Hippocampal formation (tissue), 2 donors: Measurements from ENCODE around the gene PARP12.

Experiments used
- DNase-seq, 2 donors: peaks; one replicate each; lab custom pipeline; 2025; lab: John Stamatoyannopoulos, UW

Gene PARP12

GRCh38 chr7:140035400-140036223, 27.1 kb downstream of the PARP12 start:
- DNase-seq, result no peak

GRCh38 chr7:140034421-140034820, 28.3 kb downstream of the PARP12 start:
- no peak for DNase-seq

DNA sequence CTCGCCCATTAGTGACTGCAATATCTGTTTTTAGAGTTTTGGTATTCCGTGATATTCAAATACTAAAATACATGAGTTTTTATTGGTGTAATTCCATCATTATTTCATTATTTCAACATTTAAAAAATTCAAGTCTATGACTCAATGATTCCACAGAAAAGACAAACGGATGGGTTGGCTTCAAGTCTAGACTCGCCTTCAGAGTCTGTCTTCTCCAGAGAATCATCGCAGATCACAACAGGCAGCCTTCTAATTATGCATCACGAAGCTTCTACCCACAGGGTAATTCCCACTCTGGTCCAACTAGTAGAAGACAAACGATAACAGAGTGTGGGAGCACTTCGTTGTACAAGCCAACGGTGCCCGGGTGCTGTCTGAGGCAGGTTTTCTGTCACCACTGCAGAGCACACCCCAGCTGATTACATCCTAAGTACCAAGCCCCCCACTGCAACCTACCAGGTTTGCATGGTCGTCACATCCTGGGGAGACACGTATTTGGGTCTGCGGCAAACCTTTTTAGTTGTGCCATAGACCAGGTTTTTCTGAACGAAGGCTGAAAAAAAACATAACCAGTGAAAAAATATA, 28.9 kb downstream of the PARP12 start:
- DNase-seq, result no peak

DNA sequence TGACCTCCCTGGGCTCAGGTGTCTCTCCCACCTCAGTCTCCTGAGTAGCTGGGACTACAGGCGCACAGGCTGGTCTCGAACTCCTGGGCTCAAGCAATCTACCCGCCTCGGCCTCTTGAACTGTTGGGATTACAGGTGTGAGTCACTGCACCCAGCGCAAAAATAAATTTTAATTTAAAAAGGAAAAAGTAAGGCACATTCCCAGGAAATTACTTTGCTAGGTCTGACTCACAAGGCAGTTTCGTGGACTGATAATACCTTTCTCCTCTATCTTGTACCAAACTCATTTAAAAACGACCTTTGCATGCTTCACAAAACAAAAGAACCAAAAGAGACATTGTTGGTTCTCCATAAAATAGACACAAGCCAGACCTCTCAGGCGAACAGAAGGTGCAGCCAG, 29.7 kb downstream of the PARP12 start:
- DNase-seq, result no peak

DNA sequence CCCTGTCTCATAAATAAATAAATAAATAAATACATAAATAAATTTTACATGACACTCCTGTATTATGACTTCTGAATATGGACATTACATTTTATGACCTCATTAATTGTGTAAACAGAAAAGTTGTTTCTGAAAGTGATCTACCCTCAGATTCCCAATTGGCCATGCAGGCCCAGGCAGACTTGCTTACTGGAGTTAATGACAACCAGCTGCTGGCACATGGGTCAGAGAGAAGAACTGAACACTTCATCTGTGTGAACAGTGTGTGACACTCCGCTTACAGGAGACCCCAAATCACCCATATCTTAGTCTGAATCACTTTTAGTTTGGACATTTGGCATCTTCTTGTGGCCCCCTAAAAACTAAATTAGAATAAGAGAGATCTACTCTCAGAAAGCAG, 31.4 kb downstream of the PARP12 start:
- DNase-seq, result no peak

DNA sequence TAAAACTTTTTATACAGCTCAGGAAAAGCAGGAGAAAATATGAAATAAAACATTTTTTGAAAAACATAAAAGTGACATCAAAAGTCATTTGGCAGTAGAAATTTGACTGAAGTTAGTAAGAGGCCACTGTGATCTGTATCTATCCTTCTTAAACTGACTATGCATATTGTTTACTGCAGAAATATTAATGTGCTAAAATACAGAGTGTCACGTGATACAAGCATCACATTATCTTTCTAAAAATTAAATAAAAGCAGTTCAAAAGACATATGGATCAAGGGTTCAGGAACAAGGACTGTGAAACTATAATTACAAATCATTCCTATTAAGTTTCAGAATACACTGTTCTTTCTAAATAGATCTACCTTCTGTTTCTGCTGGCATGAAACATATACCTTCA, 33.7 kb downstream of the PARP12 start:
- no peak for DNase-seq

GRCh38 chr7:140028311-140028710, 34.4 kb downstream of the PARP12 start:
- no peak for DNase-seq

DNA sequence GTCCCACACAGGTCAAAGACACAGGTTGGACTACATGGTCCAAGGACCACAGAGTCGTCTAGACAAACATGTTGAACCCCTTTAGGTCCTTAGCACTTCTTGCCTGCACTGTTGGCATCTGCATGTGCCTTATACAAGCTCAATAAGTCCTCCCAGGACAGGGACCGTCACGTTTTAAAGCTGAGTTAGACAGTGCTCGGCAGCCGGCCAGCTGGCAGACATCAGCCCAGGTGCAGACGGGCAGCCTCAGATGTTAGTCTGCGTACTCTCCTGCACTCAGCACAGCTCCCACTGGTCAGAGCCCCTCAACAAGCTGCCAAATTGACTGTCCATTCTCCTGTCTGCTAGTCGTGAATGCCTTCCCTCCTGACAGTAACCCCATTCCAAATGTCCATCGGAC, 34.9 kb downstream of the PARP12 start:
- no peak for DNase-seq

GRCh38 chr7:140026935-140027334, 35.8 kb downstream of the PARP12 start:
- DNase-seq, result no peak

DNA sequence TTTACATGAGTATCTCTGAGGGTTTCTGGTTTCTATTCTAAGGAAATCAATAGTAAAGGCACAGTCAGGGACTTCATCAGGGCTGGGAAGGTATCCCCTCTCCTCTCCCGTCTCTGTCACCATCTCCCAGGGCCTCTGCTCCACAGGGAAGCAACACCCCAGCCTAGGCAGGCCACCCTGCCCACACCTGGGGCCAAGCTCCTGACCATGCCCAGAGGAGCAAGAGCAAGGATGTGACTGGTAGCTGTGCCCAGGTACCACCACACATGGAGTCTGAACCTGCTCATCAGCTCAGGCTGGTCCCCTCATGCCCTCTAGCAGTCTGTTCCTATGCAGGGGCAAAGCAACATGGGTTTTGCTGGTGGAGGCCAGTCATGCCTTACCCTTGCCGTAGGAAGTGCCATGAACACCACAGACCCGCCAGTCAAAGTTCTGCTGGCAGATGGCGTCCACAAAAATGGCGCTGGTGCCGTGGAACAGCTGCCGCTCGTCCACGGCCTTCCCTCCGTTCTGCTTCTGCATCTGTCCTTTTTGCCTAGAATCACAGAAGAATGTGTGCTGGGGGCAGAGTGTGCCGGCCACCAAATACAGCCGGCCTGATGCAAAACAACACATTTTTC, 36.8 kb downstream of the PARP12 start:
- no peak for DNase-seq

GRCh38 chr7:140025241-140025640, 37.5 kb downstream of the PARP12 start:
- DNase-seq, result no peak

- no peak for DNase-seq
These were observed 38.2 kb downstream of the PARP12 start for GRCh38 chr7:140024585-140024984.

DNA sequence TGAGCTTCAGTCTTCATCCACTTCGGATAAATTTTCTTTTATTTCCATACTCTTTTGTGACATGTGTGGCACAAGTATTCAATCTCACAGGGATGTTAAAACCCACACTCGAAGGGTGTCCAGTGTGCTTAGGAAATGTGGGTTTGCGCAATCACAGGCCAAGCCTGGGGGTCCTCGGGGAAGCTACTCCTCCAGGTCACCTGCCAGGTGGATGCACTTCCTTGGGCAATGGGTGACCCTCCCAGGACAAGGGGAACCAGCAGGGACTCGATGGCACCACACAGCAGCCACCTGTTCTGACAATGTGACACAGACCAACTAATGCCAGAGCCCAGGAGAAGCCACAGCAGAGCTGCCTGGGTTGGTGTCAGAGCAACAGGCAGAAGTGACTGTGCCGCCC, 39.0 kb downstream of the PARP12 start:
- DNase-seq, result no peak

- DNase-seq, result no peak
These were observed 40.1 kb downstream of the PARP12 start for GRCh38 chr7:140022582-140023211.

DNA sequence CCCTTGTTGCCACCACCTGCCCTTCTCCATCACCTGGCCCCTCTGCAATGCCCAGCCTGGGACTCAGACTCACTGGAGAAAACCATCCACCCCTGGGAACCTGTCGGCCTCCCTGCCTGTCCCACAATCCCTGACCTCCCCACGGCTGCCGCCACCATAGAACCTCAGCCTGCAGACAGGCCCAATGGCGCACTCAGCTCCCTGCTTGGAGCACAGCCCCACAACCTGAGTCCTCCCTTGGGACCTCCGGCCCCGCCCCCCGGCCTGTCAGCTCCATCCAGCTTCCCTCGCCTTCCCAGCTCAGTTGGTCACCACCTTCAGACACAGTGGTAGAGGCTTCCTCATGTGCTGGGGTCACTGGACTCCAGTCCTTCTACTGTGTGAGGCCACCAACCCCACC, 41.1 kb downstream of the PARP12 start:
- no peak for DNase-seq

DNA sequence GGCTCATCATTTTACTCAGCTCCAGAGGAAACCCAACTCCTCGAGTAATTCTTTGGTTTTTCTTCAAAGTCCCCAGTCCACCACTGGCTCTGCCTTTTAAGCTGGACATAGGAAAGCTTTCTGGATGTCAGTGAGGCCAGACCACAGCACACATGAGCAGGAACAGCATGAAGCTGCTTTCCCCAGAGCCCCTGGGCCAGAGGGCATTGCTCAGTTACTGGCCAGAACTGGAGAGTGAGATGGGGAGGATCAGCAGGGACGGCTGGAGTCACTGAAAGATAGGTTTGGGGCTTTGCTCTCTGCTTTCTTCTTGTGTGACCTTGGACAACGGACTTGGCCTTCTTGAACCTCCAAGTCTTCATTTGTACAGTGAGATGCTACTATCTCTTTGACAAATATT, 43.1 kb downstream of the PARP12 start:
- DNase-seq, result no peak

GRCh38 chr7:140019172-140019571, 43.6 kb downstream of the PARP12 start:
- no peak for DNase-seq

- DNase-seq, result no peak
These were observed 44.4 kb downstream of the PARP12 start for GRCh38 chr7:140018125-140019043.

DNA sequence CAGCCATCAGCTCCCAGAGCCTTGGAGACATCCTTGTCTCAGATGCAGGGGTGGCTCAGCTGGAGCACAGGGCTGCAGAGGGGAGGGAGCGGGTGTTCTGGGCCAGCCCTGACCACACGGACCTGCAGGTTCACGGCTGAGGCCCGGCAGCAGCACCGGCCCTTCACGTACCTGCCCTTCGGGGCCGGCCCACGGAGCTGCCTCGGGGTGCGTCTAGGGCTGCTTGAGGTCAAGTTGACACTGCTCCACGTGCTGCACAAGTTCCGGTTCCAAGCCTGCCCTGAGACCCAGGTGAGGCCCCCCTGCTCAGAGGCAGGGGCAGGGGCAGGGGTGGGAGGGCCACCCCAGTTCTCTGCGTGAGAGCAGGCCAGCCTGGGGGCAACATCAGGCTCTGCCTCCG, 45.2 kb downstream of the PARP12 start:
- no peak for DNase-seq

DNA sequence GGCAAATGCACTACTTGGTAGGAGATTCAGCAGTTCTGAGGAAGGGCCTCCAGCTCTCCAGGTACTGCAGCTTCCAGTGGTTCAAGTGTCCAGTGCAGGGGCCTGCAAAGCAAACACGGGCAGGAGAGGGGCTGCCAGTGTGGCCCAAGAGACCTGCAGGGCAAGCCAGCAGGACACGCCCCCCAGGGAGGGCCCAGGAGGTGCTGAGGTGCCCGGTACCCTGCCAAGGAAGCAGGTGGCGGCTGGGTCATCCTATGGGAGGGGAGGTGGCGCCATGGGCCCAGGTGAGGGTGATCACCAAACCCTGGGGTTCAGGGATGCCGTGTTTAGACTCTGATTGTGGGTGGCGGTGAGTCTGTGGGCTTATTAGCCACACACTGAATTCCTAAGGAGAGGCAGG, 45.7 kb downstream of the PARP12 start:
- no peak for DNase-seq

- DNase-seq, result no peak
These were observed 46.2 kb downstream of the PARP12 start for GRCh38 chr7:140016540-140016939.

DNA sequence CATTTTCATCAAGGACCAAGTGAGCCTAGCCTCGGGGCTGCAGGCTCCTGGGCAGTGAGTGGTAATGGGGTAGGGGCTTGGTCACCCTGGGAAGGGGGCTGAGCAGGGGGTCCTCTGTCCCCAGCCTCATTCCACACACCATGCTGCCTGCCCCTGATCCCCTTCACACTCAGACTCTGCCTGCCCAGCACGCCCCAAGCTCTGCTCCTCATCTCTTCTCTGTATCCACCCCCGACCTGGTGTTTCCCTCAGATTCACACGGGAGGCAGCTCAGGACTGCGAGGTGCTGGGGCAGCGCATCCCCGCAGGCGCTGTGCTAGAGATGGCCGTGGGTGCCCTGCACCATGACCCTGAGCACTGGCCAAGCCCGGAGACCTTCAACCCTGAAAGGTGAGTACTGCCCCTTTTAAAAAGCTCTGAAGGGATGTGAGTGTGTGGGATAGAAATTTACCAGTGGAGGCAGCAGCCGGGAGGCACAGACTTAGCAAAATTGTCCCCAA, 47.2 kb downstream of the PARP12 start:
- no peak for DNase-seq
